Measurements from ENCODE around the gene NSFL1C. TPM values are rescaled to one million over a fixed set of nuclear protein-coding genes. Genes with fewer than 3 reads are reported as not detected.
A peak's percentile ranks its signal among the peaks of the same experiment; 100 is the strongest.

Gene NSFL1C
- total RNA-seq, 6 donors from 2014 or later: 48.0 to 87.7 (median 71.4) TPM

GRCh38 chr20:1396702-1397101 is 69.9 kb downstream of the NSFL1C start:
- DNase-seq (no peak), ATAC-seq (ENCODE audit: low FRiP score in 2 of 2) (no peak)
- TF ChIP-seq POLR2A (IDR thresholded peaks at IDR 0.05) (no peak), CTCF (IDR thresholded peaks at IDR 0.05) (peak in 1 of 6 experiments; percentile 8), POLR2AphosphoS5 (IDR thresholded peaks at IDR 0.05) (peak in 1 of 2 donors; percentile 39), EP300 (IDR thresholded peaks at IDR 0.05) (peak in 1 of 4 donors; percentile 62)
- Histone ChIP-seq H3K27me3 (no peaks in the 10 kb centered on the region), H3K4me1 (peaks cover 14 to 35% (median 30%) of the 10 kb centered on the region in 4 donors), H3K9me3 (no peaks in the 10 kb centered on the region), H3K36me3 (no peaks in the 10 kb centered on the region), H3K27ac (peak overlapping the region; percentile 14 to 79 (median 46)), H3K4me3 (no peak overlapping the region)
- 38 to 62% methylated on average over 4 of the region's 4 CpGs for WGBS, 2 donors

GRCh38 chr20:1396264-1396663 is 70.4 kb downstream of the NSFL1C start:
- Histone ChIP-seq H3K4me1 (peaks cover 18 to 39% (median 35%) of the 10 kb centered on the region in 4 donors), H3K4me3 (no peak overlapping the region), H3K27me3 (no peaks in the 10 kb centered on the region), H3K36me3 (no peaks in the 10 kb centered on the region), H3K27ac (peak overlapping the region; percentile 14 to 79 (median 38)), H3K9me3 (no peaks in the 10 kb centered on the region)
- TF ChIP-seq POLR2A (IDR thresholded peaks at IDR 0.05) (no peak), POLR2AphosphoS5 (IDR thresholded peaks at IDR 0.05) (no peak), CTCF (IDR thresholded peaks at IDR 0.05) (no peak), EP300 (IDR thresholded peaks at IDR 0.05) (no peak)
- ATAC-seq (ENCODE audit: low FRiP score in 2 of 2) (no peak), DNase-seq (no peak)
- WGBS, 2 donors: 50 to 55% methylated on average over 1 of the region's 1 CpG

GRCh38 chr20:1394686-1395085 is 72.0 kb downstream of the NSFL1C start:
- H3K9me3 ChIP-seq: no peaks in the 10 kb centered on the region
- peak overlapping the region in 2 of 4 donors; percentile 79 to 93 for H3K27ac ChIP-seq
- ATAC-seq (ENCODE audit: low FRiP score in 2 of 2): no peak
- 64 to 69% methylated on average over 2 of the region's 2 CpGs for WGBS, 2 donors
- H3K36me3 ChIP-seq: peaks cover 0 to 3% (median 0%) of the 10 kb centered on the region in 4 donors
- no peak for DNase-seq
- peaks cover 34 to 55% (median 50%) of the 10 kb centered on the region in 4 donors for H3K4me1 ChIP-seq
- TF ChIP-seq POLR2AphosphoS5 (IDR thresholded peaks at IDR 0.05) (no peak), EP300 (IDR thresholded peaks at IDR 0.05) (no peak), POLR2A (IDR thresholded peaks at IDR 0.05) (no peak), CTCF (IDR thresholded peaks at IDR 0.05) (no peak)
- no peak overlapping the region for H3K4me3 ChIP-seq
- no peaks in the 10 kb centered on the region for H3K27me3 ChIP-seq

- DNase-seq (no peak), ATAC-seq (ENCODE audit: low FRiP score in 2 of 2) (no peak)
- Histone ChIP-seq H3K27ac (peak overlapping the region; percentile 90 to 93 (median 92)), H3K4me1 (peaks cover 43 to 65% (median 62%) of the 10 kb centered on the region in 4 donors), H3K27me3 (no peaks in the 10 kb centered on the region), H3K4me3 (peak overlapping the region; percentile 15 to 97 (median 87)), H3K9me3 (no peaks in the 10 kb centered on the region), H3K36me3 (peaks cover 0 to 3% (median 0%) of the 10 kb centered on the region in 4 donors)
- no peak for TF ChIP-seq EP300 (IDR thresholded peaks at IDR 0.05)
- TF ChIP-seq POLR2AphosphoS5 (IDR thresholded peaks at IDR 0.05): no peak
- no peak for TF ChIP-seq CTCF (IDR thresholded peaks at IDR 0.05)
- no peak for TF ChIP-seq POLR2A (IDR thresholded peaks at IDR 0.05)
- 56 to 63% methylated on average over 7 of the region's 7 CpGs for WGBS, 2 donors
Observed at GRCh38 chr20:1393507-1393882, 73.2 kb downstream of the NSFL1C start.

Measured in upper lobe of left lung (tissue), 6 donors.